Activated CD4-positive, alpha-beta T cell treated with anti-CD3 and anti-CD28 coated beads for 36 hours (primary cell): ENCODE data around the gene GRB14. TPM values are rescaled to one million over a fixed set of nuclear protein-coding genes. Genes with fewer than 3 reads are reported as not detected.

Experiments
- ATAC-seq: fragments of 200-7000 bp; cut with Tn5 transposase; one replicate; pipeline ENCODE4 v1.10.0; 2021; ENCODE audit warnings: mild to moderate bottlenecking, moderate library complexity
- CTCF ChIA-PET: fragments of 350-600 bp; sonication (Branson Sonifier 250); formaldehyde crosslinking; loops from one replicate; lab custom pipeline; 2021; ENCODE audit warnings: antibody characterized with exemption; lab: Charles Lee
- POLR2A ChIA-PET: fragments of 350-600 bp; sonication (Branson Sonifier 250); formaldehyde crosslinking; loops from one replicate; lab custom pipeline; 2021; ENCODE audit warnings: antibody characterized with exemption, inconsistent platforms; lab: Charles Lee
- DNase-seq: peaks from one replicate; pipeline ENCODE4 v3.0.0-alpha.2; 2020
- H3K27ac Mint-ChIP-seq: one replicate; pipeline ENCODE4 v1.8.0; 2021; ENCODE audit warnings: mixed read lengths
- H3K27me3 Mint-ChIP-seq: one replicate; pipeline ENCODE4 v1.8.0; 2021; ENCODE audit warnings: mixed read lengths
- H3K36me3 Mint-ChIP-seq: one replicate; pipeline ENCODE4 v1.8.0; 2021; ENCODE audit warnings: low read depth, mixed read lengths
- H3K4me1 Mint-ChIP-seq: one replicate; pipeline ENCODE4 v1.8.0; 2021; ENCODE audit warnings: mixed read lengths
- H3K4me3 Mint-ChIP-seq: one replicate; pipeline ENCODE4 v1.8.0; 2021; ENCODE audit warnings: mild to moderate bottlenecking, moderate library complexity, mixed read lengths
- H3K9me3 Mint-ChIP-seq: one replicate; pipeline ENCODE4 v1.8.0; 2021; ENCODE audit warnings: low read depth, mixed read lengths
- intact Hi-C, 2 experiments: fragments of 100-400 bp; cut with DNase I in 1 of 2; cut with micrococcal nuclease in 1 of 2; formaldehyde crosslinking; loops; one replicate each; pipeline versions ENCODE4 v1.14.2 to v1.15.1; 2022 to 2024; cut with DNase I, micrococcal nuclease
- total RNA-seq, 2 experiments: library from RNA; stranded (reverse); gene quantifications; one replicate each; pipeline ENCODE4 v1.2.3, GENCODE V29; 2021

Gene GRB14
- total RNA-seq, 2 experiments from 2014 or later, result not detected

- H3K27me3 Mint-ChIP-seq, result peaks cover 3% of the 10 kb centered on the region
- intact Hi-C loops, result no loop called here
- no peak for DNase-seq
- no peaks in the 10 kb centered on the region for H3K4me1 Mint-ChIP-seq
- H3K27ac Mint-ChIP-seq, result no peak overlapping the region
- ATAC-seq, result no peak
- CTCF ChIA-PET, result no interaction called here
- peaks cover 2% of the 10 kb centered on the region for H3K9me3 Mint-ChIP-seq
- H3K4me3 Mint-ChIP-seq, result no peak overlapping the region
- POLR2A ChIA-PET, result no interaction called here
- H3K36me3 Mint-ChIP-seq, result no peaks in the 10 kb centered on the region
These were observed 171.6 kb downstream of the GRB14 start for GRCh38 chr2:164449706-164450105.

GRCh38 chr2:164447660-164448059, 173.6 kb downstream of the GRB14 start:
- intact Hi-C loops, result no loop called here
- DNase-seq, result no peak
- no peak overlapping the region for H3K27ac Mint-ChIP-seq
- no peak for ATAC-seq
- no peaks in the 10 kb centered on the region for H3K36me3 Mint-ChIP-seq
- no peaks in the 10 kb centered on the region for H3K27me3 Mint-ChIP-seq
- no peak overlapping the region for H3K4me3 Mint-ChIP-seq
- H3K9me3 Mint-ChIP-seq, result peaks cover 2% of the 10 kb centered on the region
- ChIA-PET POLR2A (no interaction called here), CTCF (no interaction called here)
- no peaks in the 10 kb centered on the region for H3K4me1 Mint-ChIP-seq

Other genes with a start within 250 kb of the GRB14 start
- gene COBLL1, start 220.3 kb upstream of the GRB14 start, total RNA-seq, result not detected